ENCODE data around the gene LYPD6.

Gene LYPD6

GRCh38 chr2:149320362-149320761 lies 10.0 kb upstream of the LYPD6 start:
- Histone ChIP-seq H3K9me3 (ENCODE audit: insufficient read depth, low read depth, low read length) (no peaks in the 10 kb centered on the region), H2BK120ac (ENCODE audit: insufficient read depth, low read length, poor library complexity) (peak overlapping the region; percentile 64), H2AFZ (ENCODE audit: insufficient read depth, low read length, poor library complexity) (no peak overlapping the region), H4K91ac (ENCODE audit: low read depth, low read length) (peak overlapping the region; percentile 47), H4K12ac (ENCODE audit: low read depth, low read length) (no peak overlapping the region), H3K4me3 (ENCODE audit: low read depth, low read length) (no peak overlapping the region), H3K79me2 (ENCODE audit: control insufficient read depth, insufficient read depth, low read length, poor library complexity) (no peaks in the 10 kb centered on the region), H2BK12ac (ENCODE audit: low read length) (peak overlapping the region; percentile 62), H3K36me3 (ENCODE audit: control insufficient read depth in 1 of 2, insufficient read depth in 2 of 2, low read length in 2 of 2) (no peaks in the 10 kb centered on the region), H3K4me1 (ENCODE audit: control insufficient read depth in 1 of 2, insufficient read depth in 2 of 2, low read length in 2 of 2) (peaks cover 1% of the 10 kb centered on the region in 2 experiments), H3K9ac (ENCODE audit: low read length) (no peak overlapping the region), H3K23ac (ENCODE audit: low read length) (no peak overlapping the region), H3K18ac (ENCODE audit: low read length) (no peak overlapping the region), H3K79me1 (ENCODE audit: low read length) (peaks cover 4% of the 10 kb centered on the region), H2BK5ac (ENCODE audit: low read depth, low read length, poor library complexity) (no peak overlapping the region), H4K8ac (ENCODE audit: low read depth, low read length) (no peak overlapping the region), H3K4ac (ENCODE audit: low read depth, low read length) (no peak overlapping the region), H3K27me3 (ENCODE audit: insufficient read depth, low read length) (no peaks in the 10 kb centered on the region), H2AK5ac (ENCODE audit: low read length) (peak overlapping the region; percentile 22), H3K4me2 (ENCODE audit: low read length) (no peak overlapping the region), H3K27ac (ENCODE audit: low read depth, low read length) (no peak overlapping the region), H3K14ac (ENCODE audit: low read length) (peak overlapping the region; percentile 11)
- no peak for DNase-seq
- WGBS (ENCODE audit: extremely low coverage, insufficient coverage, insufficient read length) = no CpG with 5 or more reads among the region's 36 CpGs

DNA sequence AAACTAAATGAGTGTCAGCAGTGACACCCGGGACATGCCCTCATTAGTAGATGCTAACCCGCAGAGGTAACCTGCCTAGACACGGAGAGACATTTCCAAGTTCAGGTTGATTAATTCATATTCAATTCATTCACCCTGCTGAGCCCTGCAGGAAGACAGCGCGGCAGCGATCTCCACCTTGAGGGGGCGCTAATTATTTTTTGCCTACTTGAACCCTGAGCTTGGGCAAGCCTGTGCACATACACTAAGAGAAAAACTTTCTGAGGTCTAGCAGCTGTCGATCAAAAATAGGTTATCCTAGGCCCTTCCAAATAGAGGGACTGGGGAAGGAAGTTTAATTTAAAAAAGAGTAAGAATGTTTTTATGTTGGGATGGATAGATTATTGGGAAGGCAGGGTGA lies 1.3 kb upstream of the LYPD6 start:
- Histone ChIP-seq H2AK5ac (ENCODE audit: low read length) (no peak overlapping the region), H3K23ac (ENCODE audit: low read length) (no peak overlapping the region), H4K8ac (ENCODE audit: low read depth, low read length) (no peak overlapping the region), H2BK5ac (ENCODE audit: low read depth, low read length, poor library complexity) (peak overlapping the region; percentile 73), H2AFZ (ENCODE audit: insufficient read depth, low read length, poor library complexity) (no peak overlapping the region), H3K14ac (ENCODE audit: low read length) (no peak overlapping the region), H3K4me2 (ENCODE audit: low read length) (peak overlapping the region; percentile 80), H3K36me3 (ENCODE audit: control insufficient read depth in 1 of 2, insufficient read depth in 2 of 2, low read length in 2 of 2) (no peaks in the 10 kb centered on the region), H3K4me1 (ENCODE audit: control insufficient read depth in 1 of 2, insufficient read depth in 2 of 2, low read length in 2 of 2) (peaks cover 7 to 8% of the 10 kb centered on the region in 2 experiments), H3K9ac (ENCODE audit: low read length) (no peak overlapping the region), H3K79me2 (ENCODE audit: control insufficient read depth, insufficient read depth, low read length, poor library complexity) (peaks cover 20% of the 10 kb centered on the region), H3K27ac (ENCODE audit: low read depth, low read length) (peak overlapping the region; percentile 97), H4K12ac (ENCODE audit: low read depth, low read length) (no peak overlapping the region), H4K91ac (ENCODE audit: low read depth, low read length) (peak overlapping the region; percentile 85), H3K27me3 (ENCODE audit: insufficient read depth, low read length) (no peaks in the 10 kb centered on the region), H2BK120ac (ENCODE audit: insufficient read depth, low read length, poor library complexity) (peak overlapping the region; percentile 1), H3K9me3 (ENCODE audit: insufficient read depth, low read depth, low read length) (no peaks in the 10 kb centered on the region), H3K4ac (ENCODE audit: low read depth, low read length) (no peak overlapping the region), H3K4me3 (ENCODE audit: low read depth, low read length) (no peak overlapping the region), H3K79me1 (ENCODE audit: low read length) (peaks cover 19% of the 10 kb centered on the region), H2BK12ac (ENCODE audit: low read length) (peak overlapping the region; percentile 24), H3K18ac (ENCODE audit: low read length) (no peak overlapping the region)
- DNase-seq = no peak
- WGBS (ENCODE audit: extremely low coverage, insufficient coverage, insufficient read length) = no CpG with 5 or more reads among the region's 8 CpGs

DNA sequence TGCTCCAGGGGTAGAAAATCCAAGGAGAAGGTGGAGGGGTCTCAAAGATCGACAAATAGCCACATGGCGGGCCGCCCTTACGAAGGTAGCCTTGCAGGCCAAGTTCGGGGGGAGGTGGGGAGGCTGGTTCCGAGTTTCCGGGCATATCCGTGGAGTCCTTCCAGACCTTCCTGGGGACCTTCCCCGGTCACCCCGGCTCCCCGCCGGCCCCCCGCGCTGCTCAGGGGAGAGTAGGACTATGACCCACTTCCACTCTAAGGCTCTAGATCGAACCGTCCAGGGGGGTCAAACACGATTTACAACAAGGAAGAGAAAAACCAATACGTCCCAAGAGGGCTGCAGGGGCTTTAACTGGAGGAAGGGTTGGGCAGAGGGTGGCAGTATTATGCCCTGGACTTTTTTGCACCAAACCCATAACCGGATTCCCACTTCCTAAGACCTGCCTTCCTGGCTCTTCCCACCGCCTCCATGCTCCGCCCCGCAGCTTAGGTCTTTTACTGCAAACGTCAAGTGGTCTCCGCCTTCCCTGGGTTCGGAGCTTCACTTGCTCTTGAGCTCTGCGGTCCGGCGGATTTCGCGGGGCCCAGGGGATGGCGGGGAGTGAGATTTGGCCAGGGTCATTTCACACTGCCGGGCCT lies 779 bp upstream of the LYPD6 start:
- peaks cover 19% of the 10 kb centered on the region for H3K79me1 ChIP-seq (ENCODE audit: low read length)
- H3K9ac ChIP-seq (ENCODE audit: low read length) = peak overlapping the region; percentile 86
- peak overlapping the region; percentile 86 for H2AK5ac ChIP-seq (ENCODE audit: low read length)
- peak overlapping the region; percentile 97 for H4K12ac ChIP-seq (ENCODE audit: low read depth, low read length)
- H3K4ac ChIP-seq (ENCODE audit: low read depth, low read length) = peak overlapping the region; percentile 87
- H2BK12ac ChIP-seq (ENCODE audit: low read length) = peak overlapping the region; percentile 75
- no peaks in the 10 kb centered on the region for H3K36me3 ChIP-seq (ENCODE audit: control insufficient read depth in 1 of 2, insufficient read depth in 2 of 2, low read length in 2 of 2)
- H2BK120ac ChIP-seq (ENCODE audit: insufficient read depth, low read length, poor library complexity) = peak overlapping the region; percentile 95
- peaks cover 7 to 8% of the 10 kb centered on the region in 2 experiments for H3K4me1 ChIP-seq (ENCODE audit: control insufficient read depth in 1 of 2, insufficient read depth in 2 of 2, low read length in 2 of 2)
- peak in 1 of 2 donors; percentile 47 for DNase-seq
- WGBS (ENCODE audit: extremely low coverage, insufficient coverage, insufficient read length) = no CpG with 5 or more reads among the region's 32 CpGs
- peak overlapping the region; percentile 92 for H3K4me3 ChIP-seq (ENCODE audit: low read depth, low read length)
- H3K23ac ChIP-seq (ENCODE audit: low read length) = no peak overlapping the region
- no peaks in the 10 kb centered on the region for H3K27me3 ChIP-seq (ENCODE audit: insufficient read depth, low read length)
- peak overlapping the region; percentile 100 for H2AFZ ChIP-seq (ENCODE audit: insufficient read depth, low read length, poor library complexity)
- peak overlapping the region; percentile 88 for H4K91ac ChIP-seq (ENCODE audit: low read depth, low read length)
- peak overlapping the region; percentile 97 for H3K27ac ChIP-seq (ENCODE audit: low read depth, low read length)
- H3K4me2 ChIP-seq (ENCODE audit: low read length) = peak overlapping the region; percentile 80
- peak overlapping the region; percentile 97 for H4K8ac ChIP-seq (ENCODE audit: low read depth, low read length)
- peak overlapping the region; percentile 97 for H3K18ac ChIP-seq (ENCODE audit: low read length)
- H3K14ac ChIP-seq (ENCODE audit: low read length) = peak overlapping the region; percentile 98
- no peaks in the 10 kb centered on the region for H3K9me3 ChIP-seq (ENCODE audit: insufficient read depth, low read depth, low read length)
- H3K79me2 ChIP-seq (ENCODE audit: control insufficient read depth, insufficient read depth, low read length, poor library complexity) = peaks cover 20% of the 10 kb centered on the region
- H2BK5ac ChIP-seq (ENCODE audit: low read depth, low read length, poor library complexity) = peak overlapping the region; percentile 94

GRCh38 chr2:149331023-149331400 lies 625 bp downstream of the LYPD6 start:
- no peaks in the 10 kb centered on the region for H3K27me3 ChIP-seq (ENCODE audit: insufficient read depth, low read length)
- H2BK120ac ChIP-seq (ENCODE audit: insufficient read depth, low read length, poor library complexity) = peak overlapping the region; percentile 81
- H4K12ac ChIP-seq (ENCODE audit: low read depth, low read length) = peak overlapping the region; percentile 98
- H3K9me3 ChIP-seq (ENCODE audit: insufficient read depth, low read depth, low read length) = no peaks in the 10 kb centered on the region
- peaks cover 19% of the 10 kb centered on the region for H3K79me1 ChIP-seq (ENCODE audit: low read length)
- peak overlapping the region; percentile 94 for H4K91ac ChIP-seq (ENCODE audit: low read depth, low read length)
- H2AFZ ChIP-seq (ENCODE audit: insufficient read depth, low read length, poor library complexity) = peak overlapping the region; percentile 56
- peak overlapping the region; percentile 91 for H3K14ac ChIP-seq (ENCODE audit: low read length)
- peak overlapping the region; percentile 80 for H3K4me2 ChIP-seq (ENCODE audit: low read length)
- H4K8ac ChIP-seq (ENCODE audit: low read depth, low read length) = peak overlapping the region; percentile 68
- H3K9ac ChIP-seq (ENCODE audit: low read length) = peak overlapping the region; percentile 95
- peak overlapping the region; percentile 58 for H3K18ac ChIP-seq (ENCODE audit: low read length)
- H2BK5ac ChIP-seq (ENCODE audit: low read depth, low read length, poor library complexity) = peak overlapping the region; percentile 94
- peaks cover 20% of the 10 kb centered on the region for H3K79me2 ChIP-seq (ENCODE audit: control insufficient read depth, insufficient read depth, low read length, poor library complexity)
- H3K4ac ChIP-seq (ENCODE audit: low read depth, low read length) = peak overlapping the region; percentile 100
- WGBS (ENCODE audit: extremely low coverage, insufficient coverage, insufficient read length) = no CpG with 5 or more reads among the region's 19 CpGs
- no peak for DNase-seq
- H3K36me3 ChIP-seq (ENCODE audit: control insufficient read depth in 1 of 2, insufficient read depth in 2 of 2, low read length in 2 of 2) = no peaks in the 10 kb centered on the region
- peak overlapping the region; percentile 56 for H3K23ac ChIP-seq (ENCODE audit: low read length)
- H3K4me3 ChIP-seq (ENCODE audit: low read depth, low read length) = peak overlapping the region; percentile 94
- peak overlapping the region; percentile 44 for H2AK5ac ChIP-seq (ENCODE audit: low read length)
- H2BK12ac ChIP-seq (ENCODE audit: low read length) = peak overlapping the region; percentile 55
- peak overlapping the region; percentile 94 for H3K27ac ChIP-seq (ENCODE audit: low read depth, low read length)
- peaks cover 7 to 9% of the 10 kb centered on the region in 2 experiments for H3K4me1 ChIP-seq (ENCODE audit: control insufficient read depth in 1 of 2, insufficient read depth in 2 of 2, low read length in 2 of 2)
